A549 (cell line): ENCODE measurements around the gene RABEPK. TPM values are rescaled to one million over a fixed set of nuclear protein-coding genes. Genes with fewer than 3 reads are reported as not detected.
"Not testable (repeated sequence)": the region's sequence is repeated elsewhere in the genome, so short reads cannot be mapped to it uniquely, and the experiment has no call there.

Experiments used
- ATAC-seq, 2 experiments: fragments of 200-7000 bp in 1 of 2; fragments of >200 bp in 1 of 2; cut with Nextera tagmentation in 1 of 2; cut with Tn5 transposase in 1 of 2; 3 replicates each; pipeline versions ENCODE4 v1.8.0 to v1.9.1; 2018 to 2020; ENCODE audit warnings: mild to moderate bottlenecking in 1 of 2, moderate library complexity in 1 of 2
- CTCF ChIA-PET: fragments of 300-600 bp; sonication (Branson Sonifier 250); formaldehyde crosslinking; extraction: SDS; loops from one replicate; lab custom pipeline; 2021; ENCODE audit warnings: antibody characterized with exemption, inconsistent platforms; lab: Yijun Ruan, JAX
- POLR2A ChIA-PET: fragments of 350-600 bp; formaldehyde crosslinking; extraction: SDS; loops from one replicate; lab custom pipeline; 2021; ENCODE audit warnings: antibody characterized with exemption, inconsistent platforms; lab: Yijun Ruan, JAX
- DNase-seq, 2 experiments: peaks; one replicate each; pipeline versions ENCODE4 v3.0.0 to v3.0.0-alpha.2; 2011 to 2016; ENCODE audit warnings: low read depth in 1 of 2, low spot score in 1 of 2
- FAIRE-seq: peaks from 2 replicates; lab custom pipeline; 2011; peaks lifted over from hg19 to GRCh38; lab: Jason Lieb, UNC
- H3K27ac ChIP-seq, 2 experiments: fragments of >200 bp; sonication (Bioruptor Twin); formaldehyde crosslinking; 3 replicates each; pipeline ENCODE4 v1.5.1; 2016 to 2017
- H3K4me1 ChIP-seq: fragments of >200 bp; sonication (Bioruptor Twin); formaldehyde crosslinking; 3 replicates; pipeline ENCODE4 v1.6.1; 2016
- H3K4me2 ChIP-seq: fragments of >200 bp; sonication (Bioruptor Twin); formaldehyde crosslinking; 3 replicates; pipeline ENCODE4 v1.6.1; 2016
- H3K4me3 ChIP-seq: fragments of >200 bp; sonication (Bioruptor Twin); formaldehyde crosslinking; 3 replicates; pipeline ENCODE4 v1.5.1; 2016
- H3K9me3 ChIP-seq: fragments of >200 bp; sonication (Bioruptor Twin); formaldehyde crosslinking; 3 replicates; pipeline ENCODE4 v1.6.1; 2016
- CEBPB ChIP-seq, 2 experiments: fragments of >200 bp in 1 of 2; sonication (Bioruptor Twin) in 1 of 2; formaldehyde crosslinking in 1 of 2; IDR thresholded peaks; 2 replicates each; pipeline ENCODE4 v1.6.1; 2012 to 2016
- EHF ChIP-seq: fragments of 250-450 bp; sonication (Bioruptor Pico); IDR thresholded peaks from 2 replicates; pipeline ENCODE4 v1.5.0; 2020; ENCODE audit warnings: mild to moderate bottlenecking
- EP300 ChIP-seq, 2 experiments: fragments of >200 bp; sonication (Bioruptor Twin); formaldehyde crosslinking; IDR thresholded peaks; 2 replicates in 1 of 2; 3 replicates in 1 of 2; pipeline ENCODE4 v1.6.1; 2016 to 2017
- ESRRA ChIP-seq: fragments of 150-350 bp; IDR thresholded peaks from 2 replicates; pipeline ENCODE4 v1.6.1; 2014; ENCODE audit warnings: mild to moderate bottlenecking, low read length, borderline replicate concordance
- FOXS1 ChIP-seq: fragments of 250-450 bp; sonication (Bioruptor Pico); IDR thresholded peaks from 2 replicates; pipeline ENCODE4 v1.5.0; 2020; ENCODE audit warnings: mild to moderate bottlenecking, moderate library complexity
- GATA3 ChIP-seq: IDR thresholded peaks from 2 replicates; pipeline ENCODE4 v1.6.1; 2012; ENCODE audit warnings: borderline replicate concordance
- HEYL ChIP-seq: fragments of 250-450 bp; sonication (Bioruptor Pico); IDR thresholded peaks from 2 replicates; pipeline ENCODE4 v1.8.0; 2021; ENCODE audit warnings: mild to moderate bottlenecking, moderate library complexity
- HOXA7 ChIP-seq: fragments of 250-450 bp; sonication (Bioruptor Pico); IDR thresholded peaks from 2 replicates; pipeline ENCODE4 v1.5.0; 2020; ENCODE audit warnings: mild to moderate bottlenecking, moderate library complexity
- HOXB13 ChIP-seq: fragments of 250-450 bp; sonication (Bioruptor Pico); IDR thresholded peaks from 2 replicates; pipeline ENCODE4 v1.5.0; 2020; ENCODE audit warnings: low read depth, mild to moderate bottlenecking, moderate library complexity
- JUN ChIP-seq, 2 experiments: fragments of >200 bp; sonication (Bioruptor Twin); formaldehyde crosslinking; IDR thresholded peaks; 2 replicates in 1 of 2; 3 replicates in 1 of 2; pipeline ENCODE4 v1.6.1; 2016 to 2017
- JUNB ChIP-seq: fragments of >200 bp; sonication (Bioruptor Twin); formaldehyde crosslinking; IDR thresholded peaks from 2 replicates; pipeline ENCODE4 v1.6.1; 2016
- KDM5A ChIP-seq: fragments of 200-600 bp; sonication (generic); IDR thresholded peaks from 2 replicates; pipeline ENCODE4 v1.6.1; 2016; ENCODE audit warnings: antibody characterized with exemption, mild to moderate bottlenecking
- NR3C1 ChIP-seq: fragments of >200 bp; sonication (Bioruptor Twin); formaldehyde crosslinking; IDR thresholded peaks from 3 replicates; pipeline ENCODE4 v1.6.1; 2017
- RAD21 ChIP-seq, 2 experiments: fragments of >200 bp in 1 of 2; sonication (Bioruptor Twin) in 1 of 2; formaldehyde crosslinking in 1 of 2; IDR thresholded peaks in 1 of 2; conservative IDR thresholded peaks in 1 of 2; 2 replicates in 1 of 2; 3 replicates in 1 of 2; pipeline ENCODE4 v1.6.1; 2012 to 2018; ENCODE audit warnings: inconsistent platforms in 1 of 2
- SREBF2 ChIP-seq: fragments of 450-650 bp; IDR thresholded peaks from 2 replicates; pipeline ENCODE4 v1.6.1; 2014; ENCODE audit warnings: mild to moderate bottlenecking, moderate library complexity
- TFCP2L1 ChIP-seq: fragments of 250-450 bp; sonication (Bioruptor Pico); IDR thresholded peaks from 2 replicates; pipeline ENCODE4 v1.5.0; 2021; ENCODE audit warnings: mild to moderate bottlenecking
- ZFP36 ChIP-seq: fragments of 450-650 bp; IDR thresholded peaks from 2 replicates; pipeline ENCODE4 v1.6.1; 2014; ENCODE audit warnings: borderline replicate concordance; ENCODE audit not compliant: partially characterized antibody
- WGBS: methylation state at CpG from one replicate; pipeline ENCODE4 v1.1.6; 2017; ENCODE audit errors: missing lambda C conversion rate; 5-methylcytosine and 5-hydroxymethylcytosine counted together
- polyA plus RNA-seq, 4 experiments: library from polyadenylated mRNA; depleted of rRNA in 3 of 4; stranded (reverse); fragments of >200 nt; fragmentation: RNase III in 1 of 4; extraction: RNeasy Plus Mini Kit Qiagen cat#74134 plus additional on column Dnase treatment in 1 of 4; gene quantifications; 2 replicates in 3 of 4; 3 replicates in 1 of 4; pipeline ENCODE4 v1.2.3, GENCODE V29; 2011 to 2017
- TF ChIP-seq, protein P1 (sequence below): fragments of >200 bp; sonication (Bioruptor Twin); formaldehyde crosslinking; IDR thresholded peaks from 3 replicates; pipeline ENCODE4 v1.6.1; 2016
- TF ChIP-seq, protein P2 (sequence below): IDR thresholded peaks from 2 replicates; pipeline ENCODE4 v1.6.1; 2012; ENCODE audit warnings: low read depth, borderline replicate concordance
- TF ChIP-seq, protein P3 (sequence below): fragments of >200 bp; sonication (Bioruptor Twin); formaldehyde crosslinking; IDR thresholded peaks from 3 replicates; pipeline ENCODE4 v1.5.1; 2016
- TF ChIP-seq, protein P4 (sequence below): IDR thresholded peaks from 2 replicates; pipeline ENCODE4 v1.6.1; 2012

Gene RABEPK
- polyA plus RNA-seq, 2 of the 4 experiments (the other 2 are of a cell fraction), result 41.9 to 50.1 TPM

DNA sequence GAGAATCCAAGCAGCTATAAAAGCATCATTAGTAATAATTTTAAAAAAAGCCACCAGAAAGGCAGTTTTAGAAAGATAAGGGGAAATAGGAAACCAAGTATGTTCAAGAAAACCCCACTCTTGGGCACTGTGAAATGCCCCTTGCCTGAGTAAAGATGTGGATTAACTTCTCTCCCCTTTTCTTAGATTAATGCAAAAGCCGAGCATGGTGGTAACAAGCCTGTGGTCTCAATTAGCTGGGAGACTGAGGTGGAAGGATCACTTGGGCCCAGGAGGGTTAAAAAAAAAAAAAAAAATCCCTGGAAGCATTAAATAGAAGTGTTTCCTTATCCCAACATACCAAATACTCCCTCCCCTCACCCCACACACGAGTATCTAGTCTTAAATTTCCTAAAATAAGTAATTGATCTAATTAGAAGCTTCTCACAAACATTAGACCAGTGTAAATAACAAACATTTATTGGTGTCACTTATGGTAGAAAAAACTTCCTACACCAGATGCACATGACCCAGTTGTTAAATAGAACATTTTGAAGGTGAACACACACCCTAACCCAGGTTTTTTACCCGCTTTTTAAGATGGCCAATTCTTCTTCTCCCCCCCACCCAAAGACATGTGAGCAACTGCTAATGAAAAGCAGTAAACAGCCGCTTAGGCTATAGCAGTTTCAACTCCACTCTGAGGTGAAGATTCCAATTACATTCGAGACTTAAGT lies 35.6 kb downstream of the RABEPK start:
- DNase-seq (no peak), FAIRE-seq (no peak), ATAC-seq (no peak)
- CTCF ChIA-PET, result interaction anchor here (1.1 kb wide), 2 partner anchors 20 to 126 kb away, joined by 3 to 4 read pairs; no protein-coding TSS in a partner anchor
- no peak for TF ChIP-seq ESRRA
- TF ChIP-seq, protein P1, sequence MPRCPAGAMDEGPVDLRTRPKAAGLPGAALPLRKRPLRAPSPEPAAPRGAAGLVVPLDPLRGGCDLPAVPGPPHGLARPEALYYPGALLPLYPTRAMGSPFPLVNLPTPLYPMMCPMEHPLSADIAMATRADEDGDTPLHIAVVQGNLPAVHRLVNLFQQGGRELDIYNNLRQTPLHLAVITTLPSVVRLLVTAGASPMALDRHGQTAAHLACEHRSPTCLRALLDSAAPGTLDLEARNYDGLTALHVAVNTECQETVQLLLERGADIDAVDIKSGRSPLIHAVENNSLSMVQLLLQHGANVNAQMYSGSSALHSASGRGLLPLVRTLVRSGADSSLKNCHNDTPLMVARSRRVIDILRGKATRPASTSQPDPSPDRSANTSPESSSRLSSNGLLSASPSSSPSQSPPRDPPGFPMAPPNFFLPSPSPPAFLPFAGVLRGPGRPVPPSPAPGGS, result no peak
- no peak for TF ChIP-seq ZFP36
- no peak for TF ChIP-seq GATA3
- no peak for TF ChIP-seq SREBF2
- TF ChIP-seq TFCP2L1 (CRISPR knock-in tag), result no peak
- TF ChIP-seq HEYL (CRISPR knock-in tag), result no peak
- TF ChIP-seq, protein P2, sequence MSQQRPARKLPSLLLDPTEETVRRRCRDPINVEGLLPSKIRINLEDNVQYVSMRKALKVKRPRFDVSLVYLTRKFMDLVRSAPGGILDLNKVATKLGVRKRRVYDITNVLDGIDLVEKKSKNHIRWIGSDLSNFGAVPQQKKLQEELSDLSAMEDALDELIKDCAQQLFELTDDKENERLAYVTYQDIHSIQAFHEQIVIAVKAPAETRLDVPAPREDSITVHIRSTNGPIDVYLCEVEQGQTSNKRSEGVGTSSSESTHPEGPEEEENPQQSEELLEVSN, result no peak
- TF ChIP-seq JUN (IDR thresholded peaks at IDR 0.05), result no peak
- no peak for TF ChIP-seq HOXB13 (CRISPR knock-in tag)
- TF ChIP-seq KDM5A, result no peak
- TF ChIP-seq JUNB, result no peak
- TF ChIP-seq, protein P3, sequence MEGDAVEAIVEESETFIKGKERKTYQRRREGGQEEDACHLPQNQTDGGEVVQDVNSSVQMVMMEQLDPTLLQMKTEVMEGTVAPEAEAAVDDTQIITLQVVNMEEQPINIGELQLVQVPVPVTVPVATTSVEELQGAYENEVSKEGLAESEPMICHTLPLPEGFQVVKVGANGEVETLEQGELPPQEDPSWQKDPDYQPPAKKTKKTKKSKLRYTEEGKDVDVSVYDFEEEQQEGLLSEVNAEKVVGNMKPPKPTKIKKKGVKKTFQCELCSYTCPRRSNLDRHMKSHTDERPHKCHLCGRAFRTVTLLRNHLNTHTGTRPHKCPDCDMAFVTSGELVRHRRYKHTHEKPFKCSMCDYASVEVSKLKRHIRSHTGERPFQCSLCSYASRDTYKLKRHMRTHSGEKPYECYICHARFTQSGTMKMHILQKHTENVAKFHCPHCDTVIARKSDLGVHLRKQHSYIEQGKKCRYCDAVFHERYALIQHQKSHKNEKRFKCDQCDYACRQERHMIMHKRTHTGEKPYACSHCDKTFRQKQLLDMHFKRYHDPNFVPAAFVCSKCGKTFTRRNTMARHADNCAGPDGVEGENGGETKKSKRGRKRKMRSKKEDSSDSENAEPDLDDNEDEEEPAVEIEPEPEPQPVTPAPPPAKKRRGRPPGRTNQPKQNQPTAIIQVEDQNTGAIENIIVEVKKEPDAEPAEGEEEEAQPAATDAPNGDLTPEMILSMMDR, result no peak
- TF ChIP-seq NR3C1, result no peak
- no peak for TF ChIP-seq EHF
- TF ChIP-seq FOXS1, result no peak
- TF ChIP-seq, protein P4, sequence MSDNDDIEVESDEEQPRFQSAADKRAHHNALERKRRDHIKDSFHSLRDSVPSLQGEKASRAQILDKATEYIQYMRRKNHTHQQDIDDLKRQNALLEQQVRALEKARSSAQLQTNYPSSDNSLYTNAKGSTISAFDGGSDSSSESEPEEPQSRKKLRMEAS, result no peak
- TF ChIP-seq CEBPB (IDR thresholded peaks at IDR 0.05), result no peak
- no peak for TF ChIP-seq HOXA7 (CRISPR knock-in tag)
- no peak for TF ChIP-seq EP300 (IDR thresholded peaks at IDR 0.05)
- Histone ChIP-seq H3K9me3 (no peaks in the 10 kb centered on the region), H3K4me1 (peaks cover 53% of the 10 kb centered on the region), H3K4me2 (peak overlapping the region; percentile 80), H3K27ac (no peak overlapping the region), H3K4me3 (no peak overlapping the region)
- 78% methylated on average over 5 of the region's 5 CpGs for WGBS
- POLR2A ChIA-PET, result interaction anchor here (0.6 to 0.7 kb wide), 2 partner anchors 10 to 23 kb away, joined by 3 to 5 read pairs; no protein-coding TSS in a partner anchor

DNA sequence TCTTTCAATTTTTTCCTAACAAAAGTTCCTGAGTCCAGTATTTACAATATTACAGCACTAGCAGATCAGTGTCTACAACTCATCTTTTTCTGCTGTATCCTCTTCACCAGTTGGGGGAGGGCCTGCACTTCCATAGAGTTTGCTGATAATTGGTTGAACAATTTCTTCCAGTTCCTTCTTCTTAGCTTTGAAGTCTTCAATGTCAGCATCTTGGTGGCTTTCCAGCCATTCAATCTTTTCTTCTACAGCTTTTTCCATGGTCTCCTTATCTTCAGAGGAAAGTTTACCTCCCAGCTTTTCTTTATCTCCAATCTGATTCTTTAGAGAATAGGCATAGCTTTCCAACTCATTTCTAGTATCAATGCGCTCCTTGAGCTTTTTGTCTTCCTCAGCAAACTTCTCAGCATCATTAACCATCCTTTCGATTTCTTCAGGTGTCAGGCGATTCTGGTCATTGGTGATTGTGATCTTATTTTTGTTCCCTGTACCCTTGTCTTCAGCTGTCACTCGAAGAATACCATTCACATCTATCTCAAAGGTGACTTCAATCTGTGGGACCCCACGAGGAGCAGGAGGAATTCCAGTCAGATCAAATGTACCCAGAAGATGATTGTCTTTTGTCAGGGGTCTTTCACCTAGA lies 36.3 kb downstream of the RABEPK start:
- CTCF ChIA-PET, result interaction anchor here (0.8 to 1.1 kb wide), 3 partner anchors 20 to 125 kb away, joined by 3 to 4 read pairs (median 3); no protein-coding TSS in a partner anchor
- 84% methylated on average over 5 of the region's 5 CpGs for WGBS
- FAIRE-seq, ATAC-seq, H3K4me3 ChIP-seq, H3K27ac ChIP-seq, DNase-seq, H3K9me3 ChIP-seq: not testable (repeated sequence)
- 0 out of 5 replicates have a peak, but pooled peaks have one; percentile 7 to 10 for TF ChIP-seq RAD21 (conservative IDR thresholded peaks at IDR 0.05 in 1 of 2, IDR thresholded peaks at IDR 0.05 in 1 of 2)
- peak overlapping the region; percentile 80 for H3K4me2 ChIP-seq
- H3K4me1 ChIP-seq, result peaks cover 53% of the 10 kb centered on the region
- POLR2A ChIA-PET, result interaction anchor here (0.6 to 0.7 kb wide), 2 partner anchors 11 to 24 kb away, joined by 3 to 5 read pairs; no protein-coding TSS in a partner anchor
